ENCODE results near the gene RGS19.

RGS19 gene

DNA sequence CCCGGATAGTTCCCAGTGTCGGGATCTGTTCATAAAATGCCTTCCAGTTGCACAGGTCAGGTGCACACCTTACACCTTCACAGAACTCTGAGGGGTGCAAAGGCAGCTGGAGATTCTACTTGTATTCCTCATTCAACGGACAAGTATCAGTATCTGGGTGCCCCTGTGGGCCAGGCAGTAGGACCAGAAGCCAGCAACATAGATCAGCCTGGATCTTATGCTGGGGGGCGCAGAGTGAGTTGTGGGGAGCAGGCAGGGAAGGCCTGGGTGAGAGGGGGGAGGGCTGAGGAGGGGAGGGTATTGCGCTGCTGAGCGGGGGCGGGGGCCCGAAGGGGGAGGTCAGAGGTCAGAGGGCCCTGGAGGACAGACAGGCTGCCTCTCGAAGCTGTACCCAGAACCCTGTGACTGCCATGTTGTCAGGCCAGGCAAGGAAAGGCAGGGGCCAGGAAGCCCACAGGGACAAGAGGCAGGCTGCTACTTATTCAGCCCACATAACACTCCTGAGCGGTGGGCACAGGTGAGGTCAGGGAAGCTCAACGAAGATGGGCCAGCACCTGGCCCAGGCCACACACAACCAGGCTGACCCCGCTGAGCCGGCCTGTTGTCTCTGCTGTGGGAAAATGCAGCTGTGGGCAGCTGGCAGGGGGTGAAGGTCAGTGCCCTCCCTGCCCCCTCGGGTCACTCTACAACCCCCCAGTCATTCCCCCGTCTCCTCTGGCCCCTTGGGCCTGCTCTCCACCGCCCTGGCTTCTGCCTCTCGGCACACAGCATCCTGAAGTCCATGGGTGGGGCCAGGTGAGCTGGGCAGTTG is 1.7 kb upstream of the RGS19 start:
- H3K4me1 Mint-ChIP-seq (ENCODE audit: low read depth): peaks cover 61% of the 10 kb centered on the region
- no peaks in the 10 kb centered on the region for H3K9me3 Mint-ChIP-seq
- H3K4me3 Mint-ChIP-seq: peak overlapping the region; percentile 83
- intact Hi-C loops (cut with micrococcal nuclease): no loop called here
- peak overlapping the region; percentile 81 for H3K27ac Mint-ChIP-seq
- H3K27me3 Mint-ChIP-seq: peaks cover 19% of the 10 kb centered on the region
- peaks cover 42% of the 10 kb centered on the region for H3K36me3 Mint-ChIP-seq (ENCODE audit: low read depth)

DNA sequence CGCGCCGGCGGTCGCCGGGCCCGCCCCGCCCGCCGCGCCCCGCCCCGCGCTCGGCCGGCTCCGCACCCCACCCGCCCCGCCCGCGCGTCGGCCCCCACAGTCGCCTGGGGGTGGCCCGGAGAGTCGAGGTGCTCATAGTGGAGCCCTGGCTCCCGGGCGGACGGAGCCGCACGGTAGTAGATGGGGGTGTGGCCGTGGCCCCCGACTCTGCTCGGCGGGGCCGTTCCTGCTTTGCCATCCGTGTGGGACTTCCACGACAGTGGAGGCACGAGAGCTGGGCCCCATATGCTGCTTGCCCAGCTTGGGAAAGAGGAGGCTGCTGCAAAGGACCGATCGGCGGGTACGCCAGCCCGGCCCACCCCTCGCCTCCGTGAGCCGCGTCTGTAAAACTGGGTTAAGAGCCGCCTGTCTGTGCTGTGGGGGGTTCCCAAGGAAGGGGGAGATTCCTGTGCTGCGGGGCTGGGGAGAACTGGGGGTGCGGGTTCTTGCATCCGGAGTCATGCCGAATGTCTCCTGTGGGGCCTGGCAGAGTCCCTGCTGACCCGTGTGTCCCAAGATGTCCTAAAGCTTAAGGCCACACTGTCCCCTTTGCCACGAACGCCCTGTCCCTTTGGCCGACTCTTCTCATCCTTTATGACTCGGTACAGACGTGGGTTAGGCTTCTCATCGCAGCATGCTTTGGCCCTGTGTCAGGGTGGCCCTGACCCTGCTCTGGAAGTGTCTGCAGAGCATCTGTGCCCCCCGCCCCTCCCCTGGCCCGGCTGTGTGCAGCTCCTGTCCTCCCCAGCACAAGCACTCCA is 895 bp upstream of the RGS19 start, which contains the start of gene OPRL1:
Gene OPRL1, plus strand, starts transcription at position 70 of the 800 bp plus-strand sequence. CDS start 12,639 bp downstream, outside the sequence.
- peaks cover 70% of the 10 kb centered on the region for H3K4me1 Mint-ChIP-seq (ENCODE audit: low read depth)
- peak within 1 kb of the TSS; percentile 98 for H3K4me3 Mint-ChIP-seq
- H3K9me3 Mint-ChIP-seq: no peaks in the 10 kb centered on the region
- intact Hi-C loops (cut with micrococcal nuclease): no loop called here
- peaks cover 50% of the 10 kb centered on the region for H3K36me3 Mint-ChIP-seq (ENCODE audit: low read depth)
- peaks cover 11% of the 10 kb centered on the region for H3K27me3 Mint-ChIP-seq
- peak within 1 kb of the TSS; percentile 92 for H3K27ac Mint-ChIP-seq

DNA sequence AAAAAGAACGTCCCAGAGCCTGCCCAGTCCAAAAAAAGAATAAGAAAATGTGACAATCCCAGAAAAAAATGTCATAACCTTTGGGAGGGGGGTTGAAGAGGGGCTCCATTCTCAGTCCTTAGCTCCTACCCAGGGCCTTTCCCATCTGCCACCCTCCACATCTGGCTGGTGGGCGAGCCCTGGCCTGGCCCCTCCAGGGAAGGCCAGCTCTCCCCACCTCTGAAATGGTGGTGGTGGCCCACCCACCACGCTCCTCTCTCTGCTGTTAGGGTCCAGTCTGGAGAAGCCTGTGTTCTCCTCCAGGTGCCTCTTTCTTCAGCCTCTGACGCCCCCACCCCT is 415 bp downstream of the RGS19 start:
- H3K9me3 Mint-ChIP-seq: no peaks in the 10 kb centered on the region
- peaks cover 64% of the 10 kb centered on the region for H3K36me3 Mint-ChIP-seq (ENCODE audit: low read depth)
- peak overlapping the region; percentile 98 for H3K4me3 Mint-ChIP-seq
- intact Hi-C loops (cut with micrococcal nuclease): no loop called here
- peak overlapping the region; percentile 92 for H3K27ac Mint-ChIP-seq
- no peaks in the 10 kb centered on the region for H3K27me3 Mint-ChIP-seq
- H3K4me1 Mint-ChIP-seq (ENCODE audit: low read depth): peaks cover 75% of the 10 kb centered on the region

DNA sequence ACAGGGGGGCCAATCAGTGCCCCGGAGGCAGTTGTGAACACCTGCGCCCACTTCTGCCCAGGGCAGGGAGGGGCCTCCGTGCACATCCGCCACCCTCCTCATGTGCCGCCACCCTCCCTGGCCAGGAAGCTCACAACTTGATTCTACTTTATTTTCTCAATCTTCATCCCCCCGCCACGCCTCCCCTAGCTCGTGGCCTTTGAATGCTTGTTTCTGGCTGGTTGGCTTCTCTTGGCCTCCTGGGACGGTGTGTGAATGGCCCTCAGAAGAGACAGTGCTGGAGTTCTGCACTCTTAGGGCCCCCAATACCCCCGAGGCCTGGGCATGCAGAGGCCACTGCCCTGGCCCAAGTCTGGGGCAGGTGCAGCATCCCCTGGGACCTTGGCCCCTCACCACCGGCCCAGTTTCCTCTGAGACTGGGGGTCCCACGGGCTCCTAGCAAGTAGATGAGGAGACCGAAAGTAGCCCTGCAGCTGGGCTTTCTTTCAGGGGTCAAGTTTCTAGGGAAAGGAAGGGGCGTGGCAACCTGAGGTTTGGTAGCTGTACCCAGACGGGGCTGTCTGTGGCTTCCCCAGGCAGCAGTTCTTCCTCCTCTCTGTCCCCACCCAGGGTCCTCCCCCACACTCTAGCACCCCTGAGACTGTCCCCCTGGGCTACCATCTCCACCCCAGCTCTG is 1.3 kb downstream of the RGS19 start:
- H3K27me3 Mint-ChIP-seq: no peaks in the 10 kb centered on the region
- H3K4me1 Mint-ChIP-seq (ENCODE audit: low read depth): peaks cover 80% of the 10 kb centered on the region
- peaks cover 72% of the 10 kb centered on the region for H3K36me3 Mint-ChIP-seq (ENCODE audit: low read depth)
- intact Hi-C loops (cut with micrococcal nuclease): no loop called here
- peak overlapping the region; percentile 98 for H3K4me3 Mint-ChIP-seq
- H3K9me3 Mint-ChIP-seq: no peaks in the 10 kb centered on the region
- peak overlapping the region; percentile 92 for H3K27ac Mint-ChIP-seq

DNA sequence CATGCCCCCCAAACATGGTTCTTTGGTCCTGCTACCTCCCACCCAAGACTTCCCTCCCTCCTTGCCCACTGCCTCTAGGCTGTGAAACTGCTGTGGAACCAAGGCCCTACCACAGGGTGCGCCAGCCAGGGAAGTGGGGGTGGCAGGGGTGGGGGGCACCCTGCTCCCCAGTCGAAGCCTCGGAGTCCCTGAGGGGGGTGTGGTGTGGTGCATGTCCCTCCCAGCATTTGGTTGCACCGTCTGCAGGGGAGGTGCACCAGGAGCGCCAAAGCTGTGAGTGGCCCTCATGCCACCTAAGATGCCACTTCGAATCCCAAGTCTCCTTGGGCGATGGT is 1.8 kb downstream of the RGS19 start:
- Mint-ChIP-seq H3K9me3 (no peaks in the 10 kb centered on the region), H3K36me3 (ENCODE audit: low read depth) (peaks cover 77% of the 10 kb centered on the region), H3K4me1 (ENCODE audit: low read depth) (peaks cover 76% of the 10 kb centered on the region), H3K4me3 (peak overlapping the region; percentile 98), H3K27ac (peak overlapping the region; percentile 92), H3K27me3 (no peaks in the 10 kb centered on the region)
- intact Hi-C loops (cut with micrococcal nuclease): no loop called here

DNA sequence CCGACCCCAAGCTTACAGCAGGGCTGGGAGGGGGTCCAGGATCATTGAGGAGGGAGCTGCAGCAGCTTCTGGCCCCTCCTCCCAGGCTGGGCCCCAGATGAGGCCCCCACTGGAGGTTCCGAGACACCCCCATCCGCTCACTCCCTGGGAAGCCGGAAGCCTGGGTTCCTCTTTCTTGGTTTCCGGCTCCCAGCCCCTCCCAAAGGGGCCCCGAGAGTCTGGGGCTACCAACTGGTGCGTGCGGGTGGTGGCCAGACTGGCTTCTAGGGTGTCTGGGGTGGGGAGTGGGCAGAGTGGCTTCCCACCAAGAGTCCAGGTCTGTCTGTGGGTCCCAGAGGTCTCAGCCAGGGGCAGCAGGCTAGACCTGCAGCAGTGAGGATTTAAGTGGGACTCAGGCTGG is 2.2 kb downstream of the RGS19 start:
- peaks cover 82% of the 10 kb centered on the region for H3K36me3 Mint-ChIP-seq (ENCODE audit: low read depth)
- intact Hi-C loops (cut with micrococcal nuclease): no loop called here
- no peaks in the 10 kb centered on the region for H3K9me3 Mint-ChIP-seq
- H3K4me3 Mint-ChIP-seq: peak overlapping the region; percentile 98
- peaks cover 76% of the 10 kb centered on the region for H3K4me1 Mint-ChIP-seq (ENCODE audit: low read depth)
- H3K27me3 Mint-ChIP-seq: no peaks in the 10 kb centered on the region
- H3K27ac Mint-ChIP-seq: peak overlapping the region; percentile 92

DNA sequence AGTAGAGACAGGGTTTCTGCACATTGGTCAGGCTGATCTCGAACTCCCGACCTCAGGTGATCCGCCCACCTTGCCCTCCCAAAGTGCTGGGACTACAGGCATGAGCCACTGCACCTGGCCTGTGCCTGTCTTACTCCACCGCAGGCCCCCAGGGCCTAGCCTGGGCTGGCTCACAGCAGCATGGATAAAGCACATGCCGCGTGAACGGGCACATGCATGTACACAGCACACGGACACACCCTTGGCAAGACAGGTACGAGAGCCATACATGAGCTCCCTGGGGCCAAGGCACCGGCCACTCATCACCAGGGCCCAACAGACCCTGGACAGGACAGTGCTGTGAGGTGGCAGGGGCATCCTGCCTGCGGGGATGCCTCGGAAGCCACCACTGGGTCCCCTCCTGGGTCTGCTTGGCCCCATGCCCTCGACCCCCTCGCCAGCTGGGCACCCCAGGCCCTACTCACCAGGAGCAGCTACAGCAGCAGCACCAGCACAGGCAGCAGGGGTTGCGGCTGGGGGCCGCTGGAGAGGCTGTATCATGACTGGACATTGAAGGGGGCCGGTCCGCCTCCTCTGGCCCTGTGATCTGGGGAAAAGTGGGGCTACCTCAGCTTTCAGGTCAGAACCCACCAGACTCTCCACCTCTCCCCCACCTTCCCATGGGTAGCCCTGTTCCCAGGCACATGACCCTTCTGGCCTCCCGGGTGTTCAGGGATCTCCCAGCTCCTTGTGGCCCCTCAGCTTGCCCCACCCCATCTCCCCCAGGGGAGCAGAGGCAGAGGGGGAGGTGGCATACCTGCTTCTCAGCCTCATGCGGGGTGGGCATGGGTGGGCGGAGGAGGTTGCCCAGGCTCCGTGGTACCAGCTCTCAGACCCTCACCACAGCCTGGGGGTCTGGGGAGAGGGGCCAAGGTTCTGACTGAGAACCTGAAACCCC is 3.0 kb downstream of the RGS19 start:
- H3K4me1 Mint-ChIP-seq (ENCODE audit: low read depth): peaks cover 74% of the 10 kb centered on the region
- peaks cover 89% of the 10 kb centered on the region for H3K36me3 Mint-ChIP-seq (ENCODE audit: low read depth)
- H3K9me3 Mint-ChIP-seq: no peaks in the 10 kb centered on the region
- peak overlapping the region; percentile 98 for H3K4me3 Mint-ChIP-seq
- H3K27ac Mint-ChIP-seq: peak overlapping the region; percentile 92
- intact Hi-C loops (cut with micrococcal nuclease): no loop called here
- no peaks in the 10 kb centered on the region for H3K27me3 Mint-ChIP-seq

DNA sequence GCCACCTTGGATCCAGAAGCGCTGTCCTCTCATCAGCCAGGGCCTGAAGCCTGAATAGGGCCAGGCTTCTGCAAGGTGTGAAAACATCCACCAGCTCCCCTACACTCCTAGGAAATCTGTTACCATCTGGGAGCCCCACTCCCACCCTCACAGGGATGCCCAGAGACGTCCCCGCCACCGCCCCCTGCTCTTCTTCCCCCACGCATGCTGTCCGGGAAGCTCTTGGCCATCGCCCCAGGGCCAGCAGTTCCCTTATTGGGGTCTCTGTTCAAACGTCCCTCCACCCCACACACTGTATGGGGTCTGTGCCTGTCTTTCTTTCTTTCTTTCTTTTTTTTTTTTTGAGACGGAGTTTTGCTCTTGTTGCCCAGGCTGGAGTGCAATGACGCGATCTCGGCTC is 3.8 kb downstream of the RGS19 start:
- intact Hi-C loops (cut with micrococcal nuclease): no loop called here
- H3K36me3 Mint-ChIP-seq (ENCODE audit: low read depth): peaks cover 87% of the 10 kb centered on the region
- no peaks in the 10 kb centered on the region for H3K9me3 Mint-ChIP-seq
- peaks cover 74% of the 10 kb centered on the region for H3K4me1 Mint-ChIP-seq (ENCODE audit: low read depth)
- no peaks in the 10 kb centered on the region for H3K27me3 Mint-ChIP-seq
- peak overlapping the region; percentile 92 for H3K27ac Mint-ChIP-seq
- peak overlapping the region; percentile 98 for H3K4me3 Mint-ChIP-seq

DNA sequence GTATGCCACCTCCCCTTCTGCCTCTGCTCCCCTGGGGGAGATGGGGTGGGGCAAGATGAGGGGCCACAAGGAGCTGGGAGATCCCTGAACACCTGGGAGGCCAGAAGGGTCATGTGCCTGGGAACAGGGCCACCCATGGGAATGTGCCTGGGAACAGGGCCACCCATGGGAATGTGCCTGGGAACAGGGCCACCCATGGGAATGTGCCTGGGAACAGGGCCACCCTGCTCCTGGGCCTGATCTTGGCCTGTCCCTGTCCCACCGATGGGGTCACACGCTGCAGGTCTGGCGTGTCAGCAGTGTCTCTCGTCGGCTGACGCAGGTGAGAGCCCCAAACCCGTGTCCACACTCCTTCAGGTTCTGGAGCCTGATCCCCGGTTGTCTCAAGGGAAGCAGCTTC is 4.4 kb downstream of the RGS19 start:
- H3K9me3 Mint-ChIP-seq: no peaks in the 10 kb centered on the region
- no peaks in the 10 kb centered on the region for H3K27me3 Mint-ChIP-seq
- peaks cover 69% of the 10 kb centered on the region for H3K4me1 Mint-ChIP-seq (ENCODE audit: low read depth)
- H3K36me3 Mint-ChIP-seq (ENCODE audit: low read depth): peaks cover 81% of the 10 kb centered on the region
- peak overlapping the region; percentile 2 for H3K4me3 Mint-ChIP-seq
- intact Hi-C loops (cut with micrococcal nuclease): no loop called here
- no peak overlapping the region for H3K27ac Mint-ChIP-seq

DNA sequence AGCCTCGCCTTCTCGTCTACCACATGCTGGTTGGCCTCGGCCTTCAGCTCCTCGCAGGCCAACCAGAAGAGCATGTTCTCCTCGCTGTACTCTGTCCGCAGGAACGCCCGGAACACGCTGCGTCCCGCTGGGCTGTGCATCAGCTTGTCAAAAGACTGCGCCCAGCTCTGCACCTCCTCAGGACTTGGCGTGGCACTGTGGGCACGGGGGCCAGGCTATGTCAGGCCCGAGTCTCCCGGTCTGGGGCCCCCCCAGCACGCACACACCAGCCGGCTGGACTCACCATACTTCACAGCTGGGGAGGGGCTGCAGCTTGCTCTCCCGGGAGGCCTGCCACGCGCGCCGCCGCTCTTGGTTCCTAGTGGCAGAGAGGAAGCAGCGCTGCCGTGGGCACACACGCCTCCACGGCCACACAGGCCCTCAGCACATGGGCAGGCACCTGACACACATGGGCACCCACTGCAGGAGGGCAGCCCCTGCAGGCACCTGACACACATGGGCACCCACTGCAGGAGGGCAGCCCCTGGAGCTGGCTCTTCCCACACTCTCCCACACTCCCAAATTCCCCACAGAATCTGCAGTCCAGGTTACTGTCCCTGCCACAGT is 5.0 kb downstream of the RGS19 start:
- Mint-ChIP-seq H3K27ac (no peak overlapping the region), H3K36me3 (ENCODE audit: low read depth) (peaks cover 79% of the 10 kb centered on the region)

DNA sequence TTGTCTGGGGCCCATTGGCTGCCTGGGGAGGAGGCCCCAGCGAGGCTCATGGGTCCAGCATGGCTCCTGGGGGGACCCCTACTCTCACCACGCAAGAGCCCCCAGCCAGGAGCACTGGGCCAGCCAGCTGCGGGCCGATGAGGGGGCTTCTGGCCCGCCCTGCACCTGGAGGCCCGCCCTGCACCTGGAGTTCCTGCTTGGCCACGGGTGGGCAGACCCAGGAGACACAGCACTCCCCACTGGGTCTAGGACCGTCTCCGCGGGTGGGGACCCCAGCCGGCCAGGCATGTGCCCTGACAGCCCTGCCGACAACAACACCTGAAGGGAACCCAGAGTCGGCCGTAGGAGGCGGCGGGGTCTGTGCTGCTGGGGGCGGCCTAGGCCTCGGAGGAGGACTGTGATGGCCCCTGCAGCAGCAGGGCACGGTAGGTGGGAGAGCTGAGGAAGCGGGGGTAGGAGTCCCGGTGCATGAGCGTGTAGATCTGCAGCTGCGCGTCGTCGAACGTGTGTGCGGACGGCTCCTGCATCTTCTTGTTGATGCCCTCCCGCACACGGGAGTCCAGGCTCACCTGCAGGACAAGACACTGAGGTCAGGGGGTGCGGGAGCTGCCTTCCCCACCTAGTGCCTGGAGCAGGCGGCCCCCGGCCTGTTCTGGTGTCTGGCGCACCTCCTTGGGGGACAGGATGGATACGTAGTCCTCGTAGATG is 5.7 kb downstream of the RGS19 start:
- Mint-ChIP-seq H3K27me3 (peaks cover 5% of the 10 kb centered on the region), H3K4me1 (ENCODE audit: low read depth) (peaks cover 65% of the 10 kb centered on the region), H3K27ac (no peak overlapping the region), H3K4me3 (no peak overlapping the region), H3K36me3 (ENCODE audit: low read depth) (peaks cover 73% of the 10 kb centered on the region), H3K9me3 (no peaks in the 10 kb centered on the region)
- intact Hi-C loops (cut with micrococcal nuclease): no loop called here

More for the DNA sequence above, 5.0 kb downstream of the RGS19 start:
- Mint-ChIP-seq H3K9me3 (no peaks in the 10 kb centered on the region), H3K4me3 (no peak overlapping the region), H3K27me3 (no peaks in the 10 kb centered on the region), H3K4me1 (ENCODE audit: low read depth) (peaks cover 68% of the 10 kb centered on the region)
- intact Hi-C loops (cut with micrococcal nuclease): no loop called here

DNA sequence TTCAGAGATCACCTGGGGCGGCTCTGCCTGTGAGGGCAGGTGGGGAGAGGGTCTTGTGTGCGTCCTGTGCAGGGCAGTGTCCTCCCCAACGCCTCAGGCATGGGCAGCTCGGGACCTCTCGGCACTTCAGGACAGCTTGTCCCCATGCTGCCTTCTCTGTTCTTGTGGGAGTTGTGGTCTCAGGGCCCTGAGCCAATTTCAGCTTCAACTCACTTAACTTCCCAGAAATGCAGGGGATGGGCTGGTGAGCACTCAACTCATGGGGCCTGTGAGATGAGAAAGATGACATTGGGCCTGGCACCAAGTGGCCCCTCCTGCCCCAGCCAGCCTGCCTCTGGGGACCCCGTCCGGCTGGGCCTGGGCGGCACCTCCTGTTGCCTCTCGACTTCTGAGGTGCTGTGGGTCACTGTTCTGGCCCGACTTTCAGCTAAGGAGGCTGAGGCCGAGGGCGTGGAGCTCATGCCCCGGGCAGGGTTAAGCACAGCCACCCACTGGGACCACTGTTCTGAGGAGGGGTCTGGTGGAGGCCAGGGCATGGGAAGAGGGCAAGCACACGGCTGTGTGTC is 6.7 kb downstream of the RGS19 start:
- intact Hi-C loops (cut with micrococcal nuclease): no loop called here
- Mint-ChIP-seq H3K36me3 (ENCODE audit: low read depth) (peaks cover 62% of the 10 kb centered on the region), H3K9me3 (no peaks in the 10 kb centered on the region), H3K4me1 (ENCODE audit: low read depth) (peaks cover 65% of the 10 kb centered on the region), H3K27ac (peak overlapping the region; percentile 23), H3K4me3 (no peak overlapping the region), H3K27me3 (peaks cover 13% of the 10 kb centered on the region)
